ACHN (cell line): ENCODE data around the gene MRPS35.

Experiments
- DNase-seq: peaks from one replicate; pipeline ENCODE4 v3.0.0-alpha.2; 2015
- in situ Hi-C: cut with HindIII; loops from 2 replicates; pipeline ENCODE4 v1.10.0; 2017; ENCODE audit warnings: low sequenced_read_pairs, low pct_ligation_motif_present, low pct_unique_long_range_greater_than_20kb

Gene MRPS35

GRCh38 chr12:27754795-27755194 is 44.2 kb downstream of the MRPS35 start:
- DNase-seq, result no peak
- in situ Hi-C loops, result no loop called here

GRCh38 chr12:27756670-27757195 is 46.1 kb downstream of the MRPS35 start:
- in situ Hi-C loops, result no loop called here
- DNase-seq, result no peak

GRCh38 chr12:27762757-27763156 is 52.1 kb downstream of the MRPS35 start:
- no peak for DNase-seq
- in situ Hi-C loops, result no loop called here

- in situ Hi-C loops, result no loop called here
- no peak for DNase-seq
These were observed 56.0 kb downstream of the MRPS35 start for GRCh38 chr12:27766587-27766986.

- no peak for DNase-seq
- in situ Hi-C loops, result no loop called here
These were observed 58.6 kb downstream of the MRPS35 start for GRCh38 chr12:27769142-27769673.

- no peak for DNase-seq
These were observed 61.1 kb downstream of the MRPS35 start for GRCh38 chr12:27771481-27772327.

GRCh38 chr12:27772328-27773049 is 61.9 kb downstream of the MRPS35 start:
- no peak for DNase-seq
- in situ Hi-C loops, result no loop called here

More at GRCh38 chr12:27771481-27772327, 61.1 kb downstream of the MRPS35 start:
- in situ Hi-C loops, result no loop called here

- in situ Hi-C loops, result no loop called here
- no peak for DNase-seq
These were observed 66.5 kb downstream of the MRPS35 start for GRCh38 chr12:27777141-27777540.

GRCh38 chr12:27778206-27778605 is 67.6 kb downstream of the MRPS35 start:
- no peak for DNase-seq

GRCh38 chr12:27779416-27779919 is 68.8 kb downstream of the MRPS35 start:
- peak; percentile 7 for DNase-seq
- in situ Hi-C loops, result no loop called here

More at GRCh38 chr12:27778206-27778605, 67.6 kb downstream of the MRPS35 start:
- in situ Hi-C loops, result no loop called here

- DNase-seq, result peak; percentile 78
- in situ Hi-C loops, result no loop called here
These were observed 69.4 kb downstream of the MRPS35 start, which contains the start of the genes KLHL42 and MANSC4 for GRCh38 chr12:27779920-27780611. KLHL42 (plus strand) TSS chr12:27780233; CDS start chr12:27780331, 98 bp downstream. MANSC4 (minus strand) TSS chr12:27780236; CDS start chr12:27771276, 8,960 bp downstream.

- peak; percentile 24 for DNase-seq
- in situ Hi-C loops, result no loop called here
These were observed 70.2 kb downstream of the MRPS35 start for GRCh38 chr12:27780612-27781408.

- in situ Hi-C loops, result no loop called here
- no peak for DNase-seq
These were observed 71.0 kb downstream of the MRPS35 start for GRCh38 chr12:27781680-27782079.

GRCh38 chr12:27782481-27782880 is 71.8 kb downstream of the MRPS35 start:
- in situ Hi-C loops, result no loop called here
- no peak for DNase-seq

- in situ Hi-C loops, result no loop called here
- no peak for DNase-seq
These were observed 75.4 kb downstream of the MRPS35 start for GRCh38 chr12:27785882-27786570.

- in situ Hi-C loops, result no loop called here
These were observed 76.9 kb downstream of the MRPS35 start for GRCh38 chr12:27787559-27787958.

GRCh38 chr12:27790179-27790578 is 79.5 kb downstream of the MRPS35 start:
- in situ Hi-C loops, result no loop called here
- DNase-seq, result no peak

More at GRCh38 chr12:27787559-27787958, 76.9 kb downstream of the MRPS35 start:
- DNase-seq, result no peak
